ENCODE data around the gene ELMOD3.
A peak's percentile ranks its signal among the peaks of the same experiment; 100 is the strongest.

ELMOD3 gene

DNA sequence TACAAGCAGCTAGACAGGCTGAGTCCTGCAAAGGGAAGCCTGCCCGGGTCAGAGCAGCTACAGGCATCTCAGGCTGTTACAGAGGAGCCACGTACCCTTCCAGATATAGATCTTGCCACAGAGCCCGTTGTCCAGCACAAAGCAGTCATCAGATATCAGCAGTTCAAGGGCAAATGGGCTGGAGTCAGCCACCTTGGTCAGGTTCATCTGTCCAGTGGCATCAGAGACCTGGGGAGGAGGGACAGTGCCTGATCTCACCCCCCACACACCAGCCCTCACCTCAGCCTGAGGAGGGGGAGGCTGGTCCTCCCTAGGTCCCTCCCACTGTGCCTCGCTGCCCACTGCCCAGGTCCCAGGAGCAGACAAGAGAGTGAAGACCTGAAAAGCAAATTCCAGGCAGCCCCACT, 43.4 kb downstream of the ELMOD3 start:
- Histone ChIP-seq H3K27ac (ENCODE audit: extremely low read depth, low read depth, low read length) (no peak overlapping the region), H3K9me3 (ENCODE audit: control insufficient read depth, insufficient read depth, low read depth, low read length) (no peaks in the 10 kb centered on the region)

DNA sequence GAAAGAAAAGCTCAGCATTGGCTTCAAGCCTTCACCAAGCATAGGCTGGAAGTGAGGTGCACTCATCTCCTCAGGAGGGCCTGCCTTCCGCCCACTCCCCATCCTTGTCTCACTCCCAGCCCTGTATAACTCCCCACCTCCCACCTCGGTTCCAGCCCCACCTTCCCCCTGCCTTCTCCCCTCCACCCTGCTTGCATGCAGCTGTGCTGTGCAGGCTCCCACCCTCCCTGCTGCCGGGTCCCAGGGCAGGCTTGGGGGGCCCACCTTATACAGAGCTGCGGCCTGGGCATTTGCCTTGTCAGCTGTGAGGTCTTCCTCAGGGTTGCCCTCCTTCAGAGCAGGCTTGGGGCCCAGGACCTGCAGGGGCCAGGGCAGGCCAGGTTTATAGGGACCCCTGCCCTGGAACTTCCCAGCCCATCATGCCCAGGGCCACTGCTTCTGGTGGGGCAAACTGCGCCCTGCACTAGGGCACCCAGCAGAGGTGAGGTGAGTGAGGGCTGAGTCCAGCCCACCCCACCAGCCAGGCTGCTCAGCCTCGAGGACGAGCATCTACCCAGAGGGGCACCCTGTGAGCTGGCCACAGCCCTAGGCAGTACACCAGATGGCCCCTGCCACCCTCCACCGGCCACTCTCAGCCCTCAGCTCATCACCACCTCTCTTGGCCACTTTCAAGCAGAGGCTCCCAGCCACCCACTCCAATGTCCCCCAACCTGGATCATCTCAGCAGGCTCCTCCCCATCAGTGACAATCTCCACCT, 44.0 kb downstream of the ELMOD3 start:
- Histone ChIP-seq H3K4me3 (ENCODE audit: low read depth, low read length) (no peak overlapping the region), H3K36me3 (ENCODE audit: control insufficient read depth in 2 of 2, insufficient read depth in 1 of 2, low read length in 2 of 2) (no peaks in the 10 kb centered on the region), H3K27ac (ENCODE audit: extremely low read depth, low read depth, low read length) (no peak overlapping the region), H3K9me3 (ENCODE audit: control insufficient read depth, insufficient read depth, low read depth, low read length) (no peaks in the 10 kb centered on the region), H3K4me1 (ENCODE audit: control insufficient read depth, insufficient read depth, low read length) (no peaks in the 10 kb centered on the region)
- TF ChIP-seq ZFHX2 (tag by site-specific recombination; conservative IDR thresholded peaks at IDR 0.05) (peak; percentile 42), BCL11B (tag by site-specific recombination; IDR thresholded peaks at IDR 0.05; ENCODE audit: low read depth) (no peak)
- ChIA-PET POLR2A (interaction anchor here (0.5 kb wide), 1 partner anchor 11 kb away, joined by 7 read pairs; no protein-coding TSS in a partner anchor), CTCF (interaction anchor here (0.5 to 0.8 kb wide), 2 partner anchors 8 to 21 kb away, joined by 3 read pairs; no protein-coding TSS in a partner anchor)

More for the DNA sequence above, 43.4 kb downstream of the ELMOD3 start:
- no peak for TF ChIP-seq ZNF596 (tag by site-specific recombination; IDR thresholded peaks at IDR 0.05)
- no peak for TF ChIP-seq ZNF701 (tag by site-specific recombination; IDR thresholded peaks at IDR 0.05)
- TF ChIP-seq ZNF610 (tag by site-specific recombination; IDR thresholded peaks at IDR 0.05; ENCODE audit: borderline replicate concordance) = no peak
- TF ChIP-seq, protein P1, sequence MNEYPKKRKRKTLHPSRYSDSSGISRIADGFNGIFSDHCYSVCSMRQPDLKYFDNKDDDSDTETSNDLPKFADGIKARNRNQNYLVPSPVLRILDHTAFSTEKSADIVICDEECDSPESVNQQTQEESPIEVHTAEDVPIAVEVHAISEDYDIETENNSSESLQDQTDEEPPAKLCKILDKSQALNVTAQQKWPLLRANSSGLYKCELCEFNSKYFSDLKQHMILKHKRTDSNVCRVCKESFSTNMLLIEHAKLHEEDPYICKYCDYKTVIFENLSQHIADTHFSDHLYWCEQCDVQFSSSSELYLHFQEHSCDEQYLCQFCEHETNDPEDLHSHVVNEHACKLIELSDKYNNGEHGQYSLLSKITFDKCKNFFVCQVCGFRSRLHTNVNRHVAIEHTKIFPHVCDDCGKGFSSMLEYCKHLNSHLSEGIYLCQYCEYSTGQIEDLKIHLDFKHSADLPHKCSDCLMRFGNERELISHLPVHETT (tag by site-specific recombination; IDR thresholded peaks at IDR 0.05) = no peak
- TF ChIP-seq ZNF335 (tag by site-specific recombination; conservative IDR thresholded peaks at IDR 0.05) = no peak
- TF ChIP-seq, protein P2, sequence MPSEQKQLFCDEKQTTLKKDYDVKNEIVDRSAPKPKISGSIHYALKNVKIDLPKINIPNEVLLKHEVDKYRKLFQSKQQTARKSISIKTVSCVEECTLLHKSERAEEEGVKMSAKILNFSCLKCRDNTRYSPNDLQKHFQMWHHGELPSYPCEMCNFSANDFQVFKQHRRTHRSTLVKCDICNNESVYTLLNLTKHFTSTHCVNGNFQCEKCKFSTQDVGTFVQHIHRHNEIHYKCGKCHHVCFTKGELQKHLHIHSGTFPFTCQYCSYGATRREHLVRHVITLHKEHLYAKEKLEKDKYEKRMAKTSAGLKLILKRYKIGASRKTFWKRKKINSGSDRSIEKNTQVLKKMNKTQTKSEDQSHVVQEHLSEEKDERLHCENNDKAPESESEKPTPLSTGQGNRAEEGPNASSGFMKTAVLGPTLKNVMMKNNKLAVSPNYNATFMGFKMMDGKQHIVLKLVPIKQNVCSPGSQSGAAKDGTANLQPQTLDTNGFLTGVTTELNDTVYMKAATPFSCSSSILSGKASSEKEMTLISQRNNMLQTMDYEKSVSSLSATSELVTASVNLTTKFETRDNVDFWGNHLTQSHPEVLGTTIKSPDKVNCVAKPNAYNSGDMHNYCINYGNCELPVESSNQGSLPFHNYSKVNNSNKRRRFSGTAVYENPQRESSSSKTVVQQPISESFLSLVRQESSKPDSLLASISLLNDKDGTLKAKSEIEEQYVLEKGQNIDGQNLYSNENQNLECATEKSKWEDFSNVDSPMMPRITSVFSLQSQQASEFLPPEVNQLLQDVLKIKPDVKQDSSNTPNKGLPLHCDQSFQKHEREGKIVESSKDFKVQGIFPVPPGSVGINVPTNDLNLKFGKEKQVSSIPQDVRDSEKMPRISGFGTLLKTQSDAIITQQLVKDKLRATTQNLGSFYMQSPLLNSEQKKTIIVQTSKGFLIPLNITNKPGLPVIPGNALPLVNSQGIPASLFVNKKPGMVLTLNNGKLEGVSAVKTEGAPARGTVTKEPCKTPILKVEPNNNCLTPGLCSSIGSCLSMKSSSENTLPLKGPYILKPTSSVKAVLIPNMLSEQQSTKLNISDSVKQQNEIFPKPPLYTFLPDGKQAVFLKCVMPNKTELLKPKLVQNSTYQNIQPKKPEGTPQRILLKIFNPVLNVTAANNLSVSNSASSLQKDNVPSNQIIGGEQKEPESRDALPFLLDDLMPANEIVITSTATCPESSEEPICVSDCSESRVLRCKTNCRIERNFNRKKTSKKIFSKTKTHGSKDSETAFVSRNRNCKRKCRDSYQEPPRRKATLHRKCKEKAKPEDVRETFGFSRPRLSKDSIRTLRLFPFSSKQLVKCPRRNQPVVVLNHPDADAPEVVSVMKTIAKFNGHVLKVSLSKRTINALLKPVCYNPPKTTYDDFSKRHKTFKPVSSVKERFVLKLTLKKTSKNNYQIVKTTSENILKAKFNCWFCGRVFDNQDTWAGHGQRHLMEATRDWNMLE (tag by site-specific recombination; conservative IDR thresholded peaks at IDR 0.05; ENCODE audit: low read depth) = no peak
- no peak for TF ChIP-seq ZNF133 (tag by site-specific recombination; IDR thresholded peaks at IDR 0.05)
- TF ChIP-seq, protein P3, sequence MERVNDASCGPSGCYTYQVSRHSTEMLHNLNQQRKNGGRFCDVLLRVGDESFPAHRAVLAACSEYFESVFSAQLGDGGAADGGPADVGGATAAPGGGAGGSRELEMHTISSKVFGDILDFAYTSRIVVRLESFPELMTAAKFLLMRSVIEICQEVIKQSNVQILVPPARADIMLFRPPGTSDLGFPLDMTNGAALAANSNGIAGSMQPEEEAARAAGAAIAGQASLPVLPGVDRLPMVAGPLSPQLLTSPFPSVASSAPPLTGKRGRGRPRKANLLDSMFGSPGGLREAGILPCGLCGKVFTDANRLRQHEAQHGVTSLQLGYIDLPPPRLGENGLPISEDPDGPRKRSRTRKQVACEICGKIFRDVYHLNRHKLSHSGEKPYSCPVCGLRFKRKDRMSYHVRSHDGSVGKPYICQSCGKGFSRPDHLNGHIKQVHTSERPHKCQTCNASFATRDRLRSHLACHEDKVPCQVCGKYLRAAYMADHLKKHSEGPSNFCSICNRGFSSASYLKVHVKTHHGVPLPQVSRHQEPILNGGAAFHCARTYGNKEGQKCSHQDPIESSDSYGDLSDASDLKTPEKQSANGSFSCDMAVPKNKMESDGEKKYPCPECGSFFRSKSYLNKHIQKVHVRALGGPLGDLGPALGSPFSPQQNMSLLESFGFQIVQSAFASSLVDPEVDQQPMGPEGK (tag by site-specific recombination; IDR thresholded peaks at IDR 0.05) = no peak
- TF ChIP-seq ZNF202 (tag by site-specific recombination; IDR thresholded peaks at IDR 0.05; ENCODE audit: borderline replicate concordance) = no peak
- TF ChIP-seq BCL11A (tag by site-specific recombination; IDR thresholded peaks at IDR 0.05; ENCODE audit: low read depth) = no peak
- Histone ChIP-seq H3K36me3 (ENCODE audit: control insufficient read depth in 2 of 2, insufficient read depth in 1 of 2, low read length in 2 of 2) (no peaks in the 10 kb centered on the region), H3K4me1 (ENCODE audit: control insufficient read depth, insufficient read depth, low read length) (no peaks in the 10 kb centered on the region), H3K4me3 (ENCODE audit: low read depth, low read length) (no peak overlapping the region)
- POLR2A ChIA-PET = no interaction called here
- CTCF ChIA-PET = interaction anchor here (0.5 kb wide), 1 partner anchor 21 kb away, joined by 3 read pairs; no protein-coding TSS in a partner anchor

Data from HEK293 (cell line).